ENCODE results near the gene EOGT. TPM values are rescaled to one million over a fixed set of nuclear protein-coding genes. Genes with fewer than 3 reads are reported as not detected.

Gene EOGT
- total and polyA plus RNA-seq, 2 of the 4 experiments (the other 2 are of a cell fraction) = 12.3 to 41.2 TPM

GRCh38 chr3:69032737-69033136, 19.3 kb upstream of the EOGT start:
- H3K9me1 ChIP-seq (ENCODE audit: insufficient read depth, low read length) = no peaks in the 10 kb centered on the region
- no peaks in the 10 kb centered on the region; the same call in 1 of the 2 replicates for H4K20me1 ChIP-seq (ENCODE audit: insufficient read depth, low read length)
- no peak overlapping the region for H2BK5ac ChIP-seq (ENCODE audit: low read depth, low read length, poor library complexity, severe bottlenecking)
- no peaks in the 10 kb centered on the region for H3K4me1 ChIP-seq (ENCODE audit: control insufficient read depth, insufficient read depth, low read length)
- intact Hi-C loops (cut with micrococcal nuclease) = loop anchor here (5.0 kb wide), 1 partner anchor 45 kb away; no protein-coding TSS in a partner anchor
- no peaks in the 10 kb centered on the region for H3K27me3 ChIP-seq (ENCODE audit: control insufficient read depth, insufficient read depth, low read length)
- dilution Hi-C loops (cut with HindIII; ENCODE audit: low sequenced_read_pairs, unreplicated experiment) = no loop called here
- no peak overlapping the region for H3K23ac ChIP-seq (ENCODE audit: low read depth, low read length)
- 93% methylated on average over 3 of the region's 9 CpGs; no CpG with 5 or more reads in 1 of the 2 experiments for WGBS, 2 experiments (ENCODE audit: extremely low coverage in 2 of 2, insufficient read length in 1 of 2)
- no peak overlapping the region for H3K9ac ChIP-seq (ENCODE audit: low read depth, low read length)
- no peak overlapping the region for H2BK20ac ChIP-seq (ENCODE audit: low read depth, low read length)
- ChIA-PET CTCF (interaction anchor here (0.6 kb wide), 1 partner anchor 15 kb away, joined by 3 read pairs; no protein-coding TSS in a partner anchor), POLR2A (ENCODE audit: unreplicated experiment) (no interaction called here)
- peaks cover 33% of the 10 kb centered on the region for H3K36me3 ChIP-seq (ENCODE audit: control insufficient read depth, insufficient read depth, low read length)
- H2AK9ac ChIP-seq (replicated peaks; ENCODE audit: low read depth, low read length, poor library complexity) = no peak overlapping the region
- H2AK5ac ChIP-seq (ENCODE audit: low read depth, low read length) = no peak overlapping the region
- no peak overlapping the region for H3K56ac ChIP-seq (ENCODE audit: extremely low read depth, insufficient read depth, low read length)
- TF ChIP-seq ELK1 (IDR thresholded peaks at IDR 0.05; ENCODE audit: borderline replicate concordance, low read depth, low read length) (no peak), SMC3 (IDR thresholded peaks at IDR 0.05; ENCODE audit: low read depth, low read length) (no peak), RFX5 (IDR thresholded peaks at IDR 0.05; ENCODE audit: low read depth, low read length) (no peak), MAFK (IDR thresholded peaks at IDR 0.05; ENCODE audit: low read depth, low read length) (no peak), RAD21 (IDR thresholded peaks at IDR 0.05; ENCODE audit: low read length) (no peak), CEBPB (IDR thresholded peaks at IDR 0.05; ENCODE audit: low read depth, low read length) (no peak), FOS (IDR thresholded peaks at IDR 0.05; ENCODE audit: low read depth, low read length) (no peak), CHD1 (IDR thresholded peaks at IDR 0.05; ENCODE audit: low read depth, low read length) (no peak), MAZ (IDR thresholded peaks at IDR 0.05; ENCODE audit: borderline replicate concordance, low read depth, low read length) (no peak), RCOR1 (IDR thresholded peaks at IDR 0.05; ENCODE audit: insufficient replicate concordance, low read length) (no peak), CTCF (conservative IDR thresholded peaks at IDR 0.05; ENCODE audit: low read depth, low read length) (no peak), NFE2L2 (IDR thresholded peaks at IDR 0.05; ENCODE audit: low read depth, low read length) (no peak), BHLHE40 (IDR thresholded peaks at IDR 0.05; ENCODE audit: low read depth, low read length) (no peak)
- H2AFZ ChIP-seq (replicated peaks; ENCODE audit: low read length, poor library complexity) = no peak overlapping the region
- H4K91ac ChIP-seq (ENCODE audit: insufficient read depth, low read depth, low read length) = no peak overlapping the region
- H3K79me1 ChIP-seq (ENCODE audit: low read depth in 1 of 2, low read length in 2 of 2) = peaks cover 6 to 10% of the 10 kb centered on the region in 2 experiments
- H2BK120ac ChIP-seq (ENCODE audit: low read depth, low read length) = no peak overlapping the region
- in situ Hi-C loops (cut with MboI; ENCODE audit: low sequenced_read_pairs) = no loop called here
- BruUV-seq (replicated peaks) = no TSS peak
- H3K14ac ChIP-seq (replicated peaks; ENCODE audit: low read depth, low read length) = no peak overlapping the region
- no peak overlapping the region for H3K4me2 ChIP-seq (ENCODE audit: low read depth, low read length)
- no peak overlapping the region for H3K4ac ChIP-seq (ENCODE audit: low read depth, low read length)
- no peak overlapping the region for H2BK15ac ChIP-seq (ENCODE audit: low read depth, low read length)
- no peaks in the 10 kb centered on the region for H3K9me3 ChIP-seq (ENCODE audit: control insufficient read depth, insufficient read depth, low read length)
- H3K27ac ChIP-seq (ENCODE audit: insufficient read depth, low read length) = no peak overlapping the region
- ATAC-seq (ENCODE audit: low read depth) (no peak), DNase-seq (no peak)
- no peak overlapping the region for H4K8ac ChIP-seq (ENCODE audit: low read depth in 2 of 2, low read length in 2 of 2)
- H3K4me3 ChIP-seq (ENCODE audit: insufficient read depth, low read depth, low read length) = no peak overlapping the region
- no peak overlapping the region for H4K5ac ChIP-seq (ENCODE audit: low read depth, low read length)
- H3K18ac ChIP-seq (ENCODE audit: low read depth, low read length) = no peak overlapping the region

Measured in IMR-90 (cell line).